GM12872 (cell line): ENCODE measurements around the gene GRID1.

Source experiments
- TF ChIP-seq, protein P1 (sequence below): IDR thresholded peaks from 3 replicates; pipeline ENCODE4 v1.5.1; 2011; ENCODE audit warnings: low read depth, mild to moderate bottlenecking, low read length, moderate library complexity; ENCODE audit not compliant: insufficient read depth

GRID1 gene

DNA sequence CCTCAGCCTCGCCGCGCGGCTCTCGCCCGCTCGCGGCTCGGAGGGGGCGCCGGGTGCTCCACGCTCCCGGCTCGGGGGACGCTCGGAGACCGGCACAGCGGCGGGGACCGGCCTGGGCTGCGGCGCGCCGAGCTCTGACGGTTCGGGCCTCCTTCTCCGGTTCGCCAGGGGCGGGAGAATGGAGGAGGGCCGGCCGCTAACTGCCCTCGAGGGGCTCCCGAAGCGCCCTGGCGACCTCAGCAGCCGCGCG, 232 bp upstream of the GRID1 start:
- TF ChIP-seq, protein P1, sequence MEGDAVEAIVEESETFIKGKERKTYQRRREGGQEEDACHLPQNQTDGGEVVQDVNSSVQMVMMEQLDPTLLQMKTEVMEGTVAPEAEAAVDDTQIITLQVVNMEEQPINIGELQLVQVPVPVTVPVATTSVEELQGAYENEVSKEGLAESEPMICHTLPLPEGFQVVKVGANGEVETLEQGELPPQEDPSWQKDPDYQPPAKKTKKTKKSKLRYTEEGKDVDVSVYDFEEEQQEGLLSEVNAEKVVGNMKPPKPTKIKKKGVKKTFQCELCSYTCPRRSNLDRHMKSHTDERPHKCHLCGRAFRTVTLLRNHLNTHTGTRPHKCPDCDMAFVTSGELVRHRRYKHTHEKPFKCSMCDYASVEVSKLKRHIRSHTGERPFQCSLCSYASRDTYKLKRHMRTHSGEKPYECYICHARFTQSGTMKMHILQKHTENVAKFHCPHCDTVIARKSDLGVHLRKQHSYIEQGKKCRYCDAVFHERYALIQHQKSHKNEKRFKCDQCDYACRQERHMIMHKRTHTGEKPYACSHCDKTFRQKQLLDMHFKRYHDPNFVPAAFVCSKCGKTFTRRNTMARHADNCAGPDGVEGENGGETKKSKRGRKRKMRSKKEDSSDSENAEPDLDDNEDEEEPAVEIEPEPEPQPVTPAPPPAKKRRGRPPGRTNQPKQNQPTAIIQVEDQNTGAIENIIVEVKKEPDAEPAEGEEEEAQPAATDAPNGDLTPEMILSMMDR: no peak

DNA sequence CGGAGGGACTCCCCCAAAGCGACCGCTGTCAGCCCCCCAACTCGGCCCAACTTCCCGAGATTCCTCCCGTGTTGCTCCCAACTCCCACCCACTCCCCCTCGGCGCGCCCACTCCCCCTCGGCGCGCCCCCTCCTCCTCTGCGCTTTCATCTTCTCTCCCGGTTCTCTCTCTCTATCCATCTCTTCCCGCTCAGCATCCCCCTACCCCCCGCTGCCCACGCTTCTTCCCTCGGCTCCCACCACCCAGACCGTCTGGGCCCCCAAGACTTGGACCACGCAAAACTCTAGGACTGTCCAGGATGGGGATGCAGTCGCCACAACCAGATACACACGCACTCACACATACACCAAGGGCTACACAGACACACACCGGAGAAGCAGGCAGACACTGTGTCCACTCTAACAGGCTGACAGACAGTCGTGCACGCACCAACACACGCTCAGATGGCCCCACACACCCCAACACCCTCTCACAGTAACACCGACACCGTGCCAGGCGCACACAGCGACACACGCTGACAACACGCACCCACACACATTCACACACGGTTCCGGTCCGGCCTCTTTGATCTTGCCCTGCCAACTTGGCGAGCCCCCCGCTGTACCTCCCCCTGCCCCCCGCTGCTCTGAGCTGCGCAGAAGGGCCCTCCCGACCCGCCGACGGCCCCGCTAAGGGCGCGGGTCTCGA, 1.1 kb downstream of the GRID1 start:
- TF ChIP-seq, protein P1: no peak

DNA sequence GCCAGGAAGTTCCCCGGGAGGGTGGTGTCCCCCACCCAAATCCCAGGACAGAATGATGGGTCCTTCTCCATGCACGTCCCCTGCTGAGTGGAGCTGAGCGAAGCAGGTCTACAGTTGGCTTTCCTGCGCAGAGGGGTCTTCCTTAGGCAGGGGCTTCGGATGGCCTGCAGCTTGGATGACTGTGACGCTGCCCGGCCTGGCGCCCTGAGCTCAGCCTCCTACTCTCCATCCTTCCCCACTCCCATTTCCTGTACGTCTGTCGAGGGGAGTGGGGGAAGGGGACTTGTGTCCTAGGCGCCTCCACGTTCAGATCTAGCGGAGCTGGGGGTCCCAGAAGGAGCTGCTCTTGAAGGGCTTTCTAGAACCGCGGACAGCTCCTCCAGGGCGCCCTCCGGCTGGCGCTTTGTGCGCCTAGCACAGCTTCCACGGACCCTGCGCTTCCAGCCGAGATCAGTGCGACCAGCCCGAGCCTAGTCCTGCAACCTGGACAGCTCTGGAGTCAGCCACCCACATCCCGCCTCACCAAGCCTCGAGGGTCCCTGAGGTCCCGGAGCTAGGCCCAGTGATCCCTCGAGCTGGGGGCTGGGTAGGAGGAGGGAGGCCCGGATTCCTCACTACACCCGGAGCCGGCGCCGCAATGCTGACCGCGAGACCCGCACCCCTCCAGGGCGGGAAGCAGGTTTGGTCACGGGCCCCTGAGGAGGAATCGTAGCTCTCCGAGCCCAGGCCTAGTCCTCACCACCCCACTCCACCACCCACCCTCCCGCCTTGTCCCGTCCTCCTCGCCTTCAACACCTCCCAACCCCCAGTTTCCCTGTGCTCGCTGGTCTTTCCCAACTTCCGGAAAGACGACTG, 1.9 kb downstream of the GRID1 start:
- TF ChIP-seq, protein P1: no peak

DNA sequence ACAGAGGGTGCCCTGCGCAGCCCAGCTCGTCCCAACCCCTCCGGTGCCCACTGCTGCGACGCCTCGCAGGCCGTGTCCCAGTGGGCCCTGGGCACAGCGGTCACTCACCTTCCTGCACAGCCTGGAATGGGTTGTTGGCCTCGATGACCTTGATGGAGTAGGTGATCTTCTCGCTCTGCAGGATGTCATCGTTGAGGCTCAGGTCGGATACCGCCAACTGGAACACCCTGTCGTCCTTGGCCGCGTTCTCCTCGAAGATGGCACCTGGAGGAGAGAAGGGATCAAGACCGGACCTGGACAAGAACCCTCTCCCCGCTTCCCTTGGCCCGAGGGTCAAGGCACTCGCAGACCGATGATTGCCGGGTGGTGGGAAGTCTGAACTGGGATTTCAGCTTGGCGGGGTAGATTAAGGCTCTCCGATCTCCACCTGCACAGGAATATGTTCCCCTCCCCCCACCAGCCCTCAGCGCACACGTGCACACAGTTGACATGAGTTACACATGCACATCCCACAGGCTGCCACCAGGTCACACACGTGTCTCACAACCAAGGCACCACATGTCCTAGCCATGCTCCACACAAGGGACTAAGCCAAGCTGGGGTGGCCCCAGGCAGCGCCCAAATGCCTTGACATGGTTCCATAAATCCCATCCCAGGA, 2.6 kb downstream of the GRID1 start:
- TF ChIP-seq, protein P1: peak; percentile 23; the same call in 1 of the 3 replicates

DNA sequence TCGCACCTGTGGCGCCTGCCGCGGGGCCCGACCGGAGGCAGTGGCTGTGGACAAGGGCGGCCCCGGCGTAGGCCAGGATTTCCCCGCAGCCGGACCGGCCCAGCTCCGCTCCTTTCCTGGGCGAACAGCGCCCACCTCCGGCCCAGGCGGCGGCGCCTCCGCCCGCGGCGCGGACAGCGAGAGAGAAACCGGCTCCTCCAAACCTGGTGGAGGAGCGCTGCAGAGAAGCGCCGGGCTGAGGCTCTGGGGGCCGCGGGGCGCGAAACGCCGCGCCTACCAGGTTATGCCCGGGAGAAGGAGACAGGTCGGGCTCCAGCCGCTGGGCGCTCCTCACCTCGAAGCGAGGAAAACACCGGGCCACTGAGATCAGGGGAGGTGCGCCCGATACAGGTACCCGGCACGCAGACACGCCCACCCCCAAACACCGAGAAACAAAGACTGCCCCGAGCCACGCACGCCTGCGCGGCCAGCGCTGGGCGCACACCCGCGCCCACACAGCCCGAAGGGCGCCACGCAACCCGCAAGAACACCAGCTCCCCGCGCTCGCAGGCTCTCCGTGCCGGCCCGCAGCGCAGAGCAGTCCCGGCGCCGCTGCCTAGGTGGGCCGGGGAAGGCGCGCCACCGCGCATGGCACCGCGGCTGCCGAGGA, 3.3 kb downstream of the GRID1 start:
- TF ChIP-seq, protein P1: peak; percentile 37; the same call in 2 of the 3 replicates

DNA sequence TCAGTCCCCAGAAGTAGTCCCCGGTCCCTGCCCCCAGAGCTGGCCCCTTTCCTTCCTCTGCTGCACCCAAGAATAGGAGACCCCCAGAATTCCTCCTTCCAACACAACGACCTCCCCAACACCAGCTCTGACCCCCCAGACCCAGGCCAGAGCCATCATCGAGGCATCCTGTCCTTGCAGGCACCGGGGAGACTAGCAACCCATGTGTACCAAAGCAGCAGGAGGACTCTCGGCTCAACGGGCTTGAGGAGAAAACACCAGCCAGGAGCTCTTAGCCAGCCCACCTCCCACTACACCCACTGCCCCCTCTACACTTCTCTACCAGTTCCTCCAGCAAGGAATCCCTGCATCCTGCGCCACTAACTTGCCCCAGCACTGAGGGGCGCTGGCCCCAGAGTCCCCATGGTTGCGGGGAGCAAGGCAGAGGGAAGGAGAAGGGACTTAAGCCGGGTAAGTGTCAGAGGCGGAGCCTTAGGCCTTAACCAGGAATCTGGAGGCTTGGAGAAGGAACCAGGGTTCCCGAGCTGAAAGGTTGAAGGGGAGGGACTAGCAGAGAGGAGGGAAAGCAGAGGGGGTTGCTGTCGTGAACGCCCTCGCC, 3.9 kb downstream of the GRID1 start:
- TF ChIP-seq, protein P1: no peak
